Measurements from ENCODE around the gene ZNF638. TPM values are rescaled to one million over a fixed set of nuclear protein-coding genes. Genes with fewer than 3 reads are reported as not detected.

ZNF638 gene
- total and polyA plus RNA-seq, 2 of the 8 experiments (the other 6 are each of a cell fraction or from before 2014, with no cell fraction given) = 45.3 to 143 TPM

DNA sequence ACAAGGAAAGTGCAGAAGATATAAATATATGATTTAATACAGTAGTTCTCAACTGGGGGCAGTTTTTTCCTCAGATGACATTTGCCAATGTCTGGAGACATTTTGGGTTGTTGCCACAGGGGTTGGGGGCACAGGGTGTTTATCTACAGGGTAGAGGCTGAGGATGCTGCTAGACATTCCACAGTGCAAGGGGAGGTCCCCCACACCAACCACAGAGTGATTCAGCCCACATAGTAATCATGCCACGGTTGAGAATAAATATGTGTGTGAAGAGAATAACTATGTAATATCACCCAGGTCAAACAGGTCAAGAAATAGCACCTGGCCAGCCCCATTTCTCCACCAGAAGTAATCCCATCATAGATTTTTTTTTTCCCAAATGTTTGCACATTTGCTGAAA is 139.7 kb downstream of the ZNF638 start:
- Histone ChIP-seq H3K56ac (replicated peaks; ENCODE audit: insufficient read length, low read depth, low read length) (no peak overlapping the region), H4K20me1 (replicated peaks in 1 of 2; ENCODE audit: control insufficient read depth in 1 of 2, insufficient read depth in 2 of 2, low read length in 2 of 2) (peaks cover 0 to 2% of the 10 kb centered on the region in 2 experiments), H3K27ac (ENCODE audit: low read depth, low read length) (no peak overlapping the region), H3K4me2 (ENCODE audit: insufficient read depth in 1 of 2, low read depth in 2 of 2, low read length in 2 of 2) (no peak overlapping the region), H2BK12ac (ENCODE audit: low read depth, low read length) (no peak overlapping the region), H3K4me3 (ENCODE audit: extremely low read depth in 1 of 4, insufficient read depth in 2 of 4, low read depth in 3 of 4, low read length in 4 of 4) (no peak overlapping the region), H3K23ac (ENCODE audit: insufficient read length) (no peak overlapping the region), H3K79me2 (ENCODE audit: control insufficient read depth in 1 of 2, insufficient read depth in 2 of 2, low read length in 2 of 2) (no peaks in the 10 kb centered on the region), H2BK120ac (replicated peaks; ENCODE audit: low read depth, low read length) (no peak overlapping the region), H4K8ac (ENCODE audit: extremely low read depth, insufficient read depth, low read length) (no peak overlapping the region), H3K27me3 (replicated peaks in 1 of 4; ENCODE audit: control insufficient read depth in 3 of 4, extremely low read depth in 1 of 4, insufficient read depth in 3 of 4, low read length in 3 of 4) (peaks cover 12 to 31% (median 31%) of the 10 kb centered on the region in 4 experiments), H2BK20ac (ENCODE audit: low read length) (no peak overlapping the region), H3K79me1 (ENCODE audit: low read depth, low read length) (no peaks in the 10 kb centered on the region), H2AK5ac (ENCODE audit: low read depth, low read length) (no peak overlapping the region), H4K5ac (ENCODE audit: insufficient read length, low read depth, low read length) (no peak overlapping the region), H2AFZ (ENCODE audit: low read length) (no peak overlapping the region), H3K4ac (replicated peaks; ENCODE audit: insufficient read length, low read depth, low read length) (no peak overlapping the region), H3K4me1 (replicated peaks in 1 of 4; ENCODE audit: control insufficient read depth in 3 of 4, insufficient read depth in 4 of 4, low read length in 3 of 4) (no peaks in the 10 kb centered on the region; a peak in 2 of 7 replicates), H3K23me2 (ENCODE audit: low read depth, low read length) (peaks cover 8% of the 10 kb centered on the region; the same call in 1 of the 2 replicates), H4K91ac (replicated peaks; ENCODE audit: insufficient read length, low read length) (no peak overlapping the region), H3K9me3 (ENCODE audit: insufficient read depth in 2 of 2, low read depth in 1 of 2, low read length in 1 of 2) (no peaks in the 10 kb centered on the region), H2BK5ac (ENCODE audit: low read depth, low read length) (no peak overlapping the region), H3K18ac (ENCODE audit: extremely low read depth, low read length) (no peak overlapping the region), H3K9ac (replicated peaks in 1 of 4; ENCODE audit: extremely low read depth in 1 of 4, low read depth in 3 of 4, low read length in 3 of 4) (no peak overlapping the region), H3K14ac (ENCODE audit: insufficient read length) (no peak overlapping the region), H3K36me3 (ENCODE audit: control insufficient read depth in 2 of 4, insufficient read depth in 4 of 4, low read length in 3 of 4) (no peaks in the 10 kb centered on the region), H2BK15ac (ENCODE audit: low read length) (no peak overlapping the region)
- ChIA-PET POLR2A (ENCODE audit: partially characterized antibody) (no interaction called here), CTCF (ENCODE audit: partially characterized antibody) (no interaction called here)
- FAIRE-seq (no peak), DNase-seq (ENCODE audit: low read depth in 1 of 2, low spot score in 2 of 2) (no peak)
- 100% methylated on average over 1 of the region's 1 CpG; no CpG with 5 or more reads in 1 of the 2 experiments for WGBS, 2 experiments (ENCODE audit: extremely low coverage in 1 of 2, insufficient coverage in 1 of 2, insufficient read length in 1 of 2, insufficient replicate concordance in 2 of 2, low coverage in 1 of 2, low lambda C conversion rate in 2 of 2, missing lambda C conversion rate in 1 of 2)
- TF ChIP-seq MAFK (IDR thresholded peaks at IDR 0.05; ENCODE audit: low read depth, low read length) = no peak
- no peak for TF ChIP-seq SAP30 (IDR thresholded peaks at IDR 0.05; ENCODE audit: insufficient read depth, insufficient replicate concordance, low read length)
- TF ChIP-seq SUZ12 (IDR thresholded peaks at IDR 0.05; ENCODE audit: low read length) = no peak
- TF ChIP-seq RFX5 (IDR thresholded peaks at IDR 0.05; ENCODE audit: borderline replicate concordance, low read depth, low read length) = no peak
- no peak for TF ChIP-seq PHF8 (conservative IDR thresholded peaks at IDR 0.05; ENCODE audit: low read depth, low read length)
- no peak for TF ChIP-seq KDM5A (IDR thresholded peaks at IDR 0.05; ENCODE audit: low read length)
- no peak for TF ChIP-seq SIRT6 (IDR thresholded peaks at IDR 0.05; ENCODE audit: low read length)
- no peak for TF ChIP-seq JUND (IDR thresholded peaks at IDR 0.05; ENCODE audit: low read length)
- TF ChIP-seq NANOG (IDR thresholded peaks at IDR 0.05; ENCODE audit: insufficient read depth, low read depth, low read length, poor library complexity, severe bottlenecking) = no peak
- TF ChIP-seq CBX5 (IDR thresholded peaks at IDR 0.05; ENCODE audit: low read depth, low read length) = no peak
- TF ChIP-seq SRF (IDR thresholded peaks at IDR 0.05; ENCODE audit: low read depth, low read length) = no peak
- TF ChIP-seq CREB1 (IDR thresholded peaks at IDR 0.05) = no peak
- no peak for TF ChIP-seq CHD2 (IDR thresholded peaks at IDR 0.05; ENCODE audit: low read length)
- TF ChIP-seq TAF7 (optimal IDR thresholded peaks at IDR 0.05; ENCODE audit: borderline replicate concordance, low read depth, low read length) = no peak

Measured in H1 (cell line).